Hindlimb muscle (tissue), 1 donor: ENCODE measurements around the gene ULBP2. TPM values are rescaled to one million over a fixed set of nuclear protein-coding genes. Genes with fewer than 3 reads are reported as not detected.
A peak's percentile ranks its signal among the peaks of the same experiment; 100 is the strongest.
"Not testable (repeated sequence)": the region's sequence is repeated elsewhere in the genome, so short reads cannot be mapped to it uniquely, and the experiment has no call there.

Experiments used
- DNase-seq: peaks from one replicate; pipeline ENCODE4 v3.0.0-alpha.2; 2013
- polyA plus RNA-seq: library from polyadenylated mRNA; unstranded; fragments of 120-200 nt; gene quantifications from one replicate; pipeline ENCODE4 v1.2.1, GENCODE V29; 2013; ENCODE audit not compliant: insufficient read length

Gene ULBP2
- polyA plus RNA-seq, 1 donor, result not detected

- DNase-seq, result no peak
These were observed 9.8 kb downstream of the ULBP2 start for GRCh38 chr6:149951626-149952025.

GRCh38 chr6:149953390-149953789 lies 11.6 kb downstream of the ULBP2 start:
- DNase-seq, result not testable (repeated sequence)

GRCh38 chr6:149953934-149954327 lies 12.1 kb downstream of the ULBP2 start:
- not testable (repeated sequence) for DNase-seq

GRCh38 chr6:149954328-149954983 lies 12.6 kb downstream of the ULBP2 start:
- not testable (repeated sequence) for DNase-seq

GRCh38 chr6:149954984-149955653 lies 13.3 kb downstream of the ULBP2 start:
- not testable (repeated sequence) for DNase-seq

GRCh38 chr6:149955654-149956317 lies 14.0 kb downstream of the ULBP2 start:
- not testable (repeated sequence) for DNase-seq

- DNase-seq, result not testable (repeated sequence)
These were observed 16.3 kb downstream of the ULBP2 start for GRCh38 chr6:149958124-149958523.

GRCh38 chr6:149959806-149960205 lies 18.0 kb downstream of the ULBP2 start:
- not testable (repeated sequence) for DNase-seq

- no peak for DNase-seq
These were observed 18.7 kb downstream of the ULBP2 start for GRCh38 chr6:149960488-149960887.

- DNase-seq, result no peak
These were observed 20.1 kb downstream of the ULBP2 start for GRCh38 chr6:149961728-149962425.

- DNase-seq, result no peak
These were observed 20.8 kb downstream of the ULBP2 start for GRCh38 chr6:149962461-149963211.

GRCh38 chr6:149963212-149963461 lies 21.3 kb downstream of the ULBP2 start:
- no peak for DNase-seq

GRCh38 chr6:149963462-149964307 lies 21.9 kb downstream of the ULBP2 start, which contains the start of gene ULBP1:
Gene ULBP1, plus strand, starts transcription at chr6:149963943. Its CDS starts 107 bp downstream, at chr6:149964050.
- peak; percentile 86 for DNase-seq

GRCh38 chr6:149964308-149965193 lies 22.7 kb downstream of the ULBP2 start:
- DNase-seq, result no peak

- peak; percentile 26 for DNase-seq
These were observed 23.6 kb downstream of the ULBP2 start for GRCh38 chr6:149965194-149966020.

- not testable (repeated sequence) for DNase-seq
These were observed 24.5 kb downstream of the ULBP2 start for GRCh38 chr6:149966319-149966718.

- DNase-seq, result no peak
These were observed 25.8 kb downstream of the ULBP2 start for GRCh38 chr6:149967591-149967990.

- not testable (repeated sequence) for DNase-seq
These were observed 26.2 kb downstream of the ULBP2 start for GRCh38 chr6:149967999-149968398.

GRCh38 chr6:149968909-149969308 lies 27.1 kb downstream of the ULBP2 start:
- DNase-seq, result not testable (repeated sequence)
